DMS 273 (cell line): ENCODE data around the gene STK32B.
A peak's percentile ranks its signal among the peaks of the same experiment; 100 is the strongest.

Experiments
- DNase-seq: peaks from one replicate; lab custom pipeline; 2025; ENCODE audit not compliant: unreplicated experiment; lab: John Stamatoyannopoulos, UW

STK32B gene

DNA sequence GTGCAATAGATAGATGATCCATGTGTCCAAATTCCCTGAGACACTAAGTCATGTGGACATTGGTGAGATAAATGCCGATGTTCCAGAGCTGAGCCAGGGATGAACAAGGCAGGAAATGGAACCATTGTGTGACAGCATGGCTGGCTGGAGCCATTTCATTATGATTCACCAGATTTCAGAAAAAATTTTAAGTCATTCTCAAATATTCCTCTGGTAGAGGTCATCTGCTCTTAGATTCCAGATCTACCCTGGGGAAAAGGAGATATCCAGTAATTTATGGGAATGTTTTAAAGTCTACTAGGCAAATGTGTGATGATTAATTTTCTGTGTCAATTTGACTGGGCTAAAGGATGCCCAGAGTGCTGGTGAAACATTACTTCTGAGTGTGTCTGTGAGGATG lies 287.3 kb downstream of the STK32B start:
- DNase-seq: no peak

- DNase-seq: peak; percentile 31
These were observed 289.7 kb downstream of the STK32B start for GRCh38 chr4:5340991-5341451.

- DNase-seq: no peak
These were observed 290.2 kb downstream of the STK32B start for GRCh38 chr4:5341526-5341925.

DNA sequence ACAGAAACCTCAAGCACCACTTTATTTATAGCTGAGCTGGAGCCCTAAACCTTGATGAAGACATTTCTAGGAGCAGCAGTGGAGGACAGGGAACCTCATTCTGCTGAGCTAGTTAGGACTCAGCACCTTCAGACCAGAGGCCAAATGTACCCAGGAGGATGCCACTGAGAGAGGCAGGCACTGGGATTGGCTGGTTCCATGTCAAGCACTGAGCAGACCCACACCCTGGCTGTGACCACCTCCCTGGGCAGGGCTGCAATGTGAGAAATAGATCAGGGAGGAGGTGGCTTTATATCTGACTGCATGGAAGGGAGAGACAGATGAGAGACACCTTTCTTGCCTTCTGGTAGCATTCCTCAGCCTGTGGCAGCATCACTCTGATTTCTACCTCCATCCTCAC lies 304.6 kb downstream of the STK32B start:
- DNase-seq: no peak

GRCh38 chr4:5357870-5358269 lies 306.6 kb downstream of the STK32B start:
- no peak for DNase-seq

GRCh38 chr4:5361968-5362367 lies 310.7 kb downstream of the STK32B start:
- DNase-seq: peak; percentile 3

- DNase-seq: no peak
These were observed 313.1 kb downstream of the STK32B start for GRCh38 chr4:5364406-5364805.

DNA sequence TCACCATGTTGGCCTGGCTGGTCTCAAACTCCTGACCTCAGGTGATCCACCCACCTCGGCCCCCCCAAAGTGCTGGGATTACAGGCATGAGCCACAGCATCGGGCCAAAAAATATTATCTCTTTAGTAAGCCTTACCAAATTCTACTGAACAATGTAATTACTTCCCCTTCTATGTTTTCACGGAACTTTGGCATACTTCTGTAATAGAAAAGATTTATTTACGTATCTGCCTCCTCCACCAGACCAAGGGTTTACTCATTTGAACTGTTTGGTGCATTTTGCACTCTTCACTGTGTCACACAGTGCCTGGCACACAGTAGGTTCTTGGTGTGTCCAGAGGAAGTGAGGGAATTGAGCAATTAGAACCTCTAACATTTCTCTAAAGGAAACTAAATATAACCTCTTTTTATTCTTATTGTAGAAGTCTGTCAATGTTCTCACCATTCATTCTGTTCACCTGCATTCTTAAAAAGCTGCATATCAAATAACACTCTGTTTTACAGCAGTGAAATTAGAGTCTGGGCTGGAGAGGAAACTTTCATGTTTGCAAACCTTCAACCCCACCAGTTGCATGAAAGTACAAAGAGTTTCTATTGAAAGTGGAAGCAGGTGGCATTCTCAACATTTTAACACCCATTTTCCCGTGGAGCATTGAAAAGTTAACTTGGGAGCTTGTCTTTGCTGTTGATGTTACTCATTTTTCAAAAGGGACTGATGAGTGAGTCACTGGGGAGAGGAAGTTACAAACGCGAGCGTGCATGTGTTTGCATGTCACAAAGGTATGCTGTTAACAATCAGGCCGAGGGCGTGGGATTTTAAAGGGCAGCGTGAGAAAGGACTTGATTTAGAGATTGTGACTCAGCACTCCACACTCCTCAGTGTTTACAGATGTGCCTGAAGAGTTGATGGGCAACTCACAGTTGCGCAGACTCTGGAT lies 314.1 kb downstream of the STK32B start:
- DNase-seq: no peak

DNA sequence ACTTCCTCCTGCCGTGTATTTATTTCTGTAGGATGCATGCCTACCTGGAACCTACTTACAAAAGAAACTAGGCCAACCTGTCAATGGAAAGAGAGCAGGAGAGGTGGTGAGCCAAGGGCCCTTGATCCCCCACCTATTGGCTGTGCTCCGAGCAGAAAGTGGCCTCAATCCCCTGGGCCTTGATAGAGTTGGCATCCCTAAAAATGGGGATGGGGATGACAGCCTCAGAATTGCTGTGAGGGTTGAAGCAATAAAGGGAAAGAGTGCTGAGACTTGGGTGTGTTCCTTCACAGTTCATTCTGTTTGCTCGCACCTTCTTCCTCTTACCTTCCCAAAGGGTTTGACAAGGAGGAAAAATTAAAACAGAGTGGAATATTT lies 314.7 kb downstream of the STK32B start:
- DNase-seq: no peak

DNA sequence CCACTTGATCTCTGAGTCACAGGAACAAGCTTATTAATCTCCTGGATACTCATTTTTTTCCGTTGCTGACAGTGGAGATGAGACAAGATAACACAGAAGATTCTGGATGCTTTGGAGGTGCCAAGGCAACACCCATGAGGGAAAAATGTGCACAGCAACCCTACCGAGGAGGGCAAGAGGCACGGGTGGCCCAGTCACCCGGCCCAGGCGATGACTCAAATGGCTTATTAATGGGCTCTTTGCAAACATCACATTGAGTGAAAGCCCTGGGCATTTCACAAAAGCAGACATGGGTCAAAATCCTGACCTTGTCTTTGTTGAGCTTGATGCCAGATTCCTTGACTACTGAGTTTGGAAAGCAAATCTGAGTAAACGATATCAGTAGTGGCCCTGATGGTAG lies 315.1 kb downstream of the STK32B start:
- no peak for DNase-seq

DNA sequence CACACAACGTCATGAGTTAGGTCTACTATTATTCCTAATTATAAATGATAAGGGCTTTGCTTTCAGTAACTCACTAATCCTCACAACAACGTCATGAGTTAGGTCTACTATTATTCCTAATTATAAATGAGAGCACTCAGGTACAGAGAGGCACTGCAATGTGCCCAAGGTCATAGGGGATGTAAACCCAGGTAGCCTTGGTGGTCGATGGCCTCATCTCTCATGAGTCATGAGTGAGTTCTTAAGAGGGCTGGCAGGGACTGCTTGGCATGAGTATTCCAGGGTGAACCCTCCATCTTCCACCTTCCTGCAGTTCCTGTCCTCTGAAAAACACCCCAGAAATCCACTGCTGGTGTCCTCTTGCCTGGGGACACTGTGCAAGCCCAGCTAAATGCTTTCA lies 317.1 kb downstream of the STK32B start:
- no peak for DNase-seq

DNA sequence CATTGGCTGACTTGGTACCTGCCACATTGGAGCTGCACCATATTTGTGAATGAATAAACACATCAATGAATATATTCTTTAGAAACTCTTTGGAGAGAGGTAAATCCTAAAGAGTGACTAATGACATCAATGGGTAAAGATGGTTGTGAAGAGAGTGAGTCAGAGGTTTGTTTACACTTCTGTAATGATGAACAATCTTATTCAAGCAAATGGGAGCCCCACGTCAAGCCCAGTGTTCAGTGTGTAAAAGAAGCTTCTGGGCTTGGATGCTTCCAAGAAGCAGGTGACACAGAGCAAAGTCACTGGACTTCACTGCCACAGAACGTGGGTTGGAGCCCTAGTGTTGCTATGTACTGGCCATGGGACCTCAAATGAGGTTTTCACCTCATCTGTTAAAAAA lies 319.0 kb downstream of the STK32B start:
- DNase-seq: no peak

DNA sequence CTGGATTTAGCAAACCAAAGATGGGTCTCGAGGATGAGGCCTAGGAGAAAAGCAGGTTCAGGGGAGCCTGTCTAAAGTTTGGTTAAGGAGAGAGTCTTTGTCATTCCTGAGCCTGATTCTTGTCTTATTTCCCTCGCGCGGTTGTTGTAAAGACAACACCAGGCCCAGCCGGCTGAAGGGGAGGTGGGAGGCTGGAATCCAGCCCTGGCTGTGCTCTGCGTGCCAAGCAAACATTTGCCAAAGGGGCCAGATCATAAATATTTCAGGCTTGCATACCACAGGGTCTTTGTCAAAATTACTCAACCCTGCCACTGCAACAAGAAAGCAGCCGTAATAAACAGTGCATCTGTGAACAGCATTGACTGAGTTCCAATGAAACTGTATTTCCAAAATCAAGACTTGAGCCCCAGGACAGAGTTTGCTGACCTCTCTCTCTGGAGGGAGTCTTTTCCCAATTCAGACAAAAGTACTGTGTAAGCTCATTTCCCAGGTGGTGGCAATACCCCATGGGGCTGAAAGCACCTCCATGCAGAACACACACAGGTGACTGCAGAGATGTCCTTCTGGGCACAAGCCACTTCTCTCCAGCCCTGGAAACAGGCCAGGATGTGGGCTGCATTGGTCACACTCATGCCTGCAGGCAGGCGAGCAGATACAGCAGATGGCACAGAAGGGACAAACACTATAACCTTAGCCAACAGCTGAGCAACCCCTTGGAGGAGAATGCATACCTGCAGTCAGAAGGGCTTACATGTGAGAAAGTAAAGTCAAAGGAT lies 320.3 kb downstream of the STK32B start:
- peak; percentile 1 for DNase-seq

GRCh38 chr4:5372198-5372597 lies 320.9 kb downstream of the STK32B start:
- no peak for DNase-seq

GRCh38 chr4:5373327-5373726 lies 322.0 kb downstream of the STK32B start:
- no peak for DNase-seq

DNA sequence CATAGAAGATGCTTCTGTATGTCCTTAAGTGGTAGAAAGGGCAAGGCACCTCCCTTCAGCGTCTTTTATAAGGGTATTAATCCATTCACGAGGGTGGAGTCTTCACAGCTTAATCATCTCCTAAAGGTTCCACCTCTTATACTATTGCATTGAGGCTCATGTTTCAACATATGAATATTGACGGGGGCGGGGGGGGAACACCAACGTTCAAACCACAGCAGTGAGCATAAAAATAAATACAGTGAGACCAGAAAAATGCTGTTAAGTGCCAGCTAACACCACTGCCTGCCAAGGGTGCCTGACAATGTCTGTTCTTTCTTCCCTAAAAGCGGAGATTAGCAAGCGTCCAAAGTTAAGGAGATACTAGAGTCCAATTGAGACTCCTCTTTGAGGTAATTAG lies 323.3 kb downstream of the STK32B start:
- no peak for DNase-seq

GRCh38 chr4:5374994-5375393 lies 323.7 kb downstream of the STK32B start:
- DNase-seq: peak; percentile 3

GRCh38 chr4:5376015-5376414 lies 324.7 kb downstream of the STK32B start:
- no peak for DNase-seq

GRCh38 chr4:5378002-5378401 lies 326.7 kb downstream of the STK32B start:
- peak; percentile 43 for DNase-seq

DNA sequence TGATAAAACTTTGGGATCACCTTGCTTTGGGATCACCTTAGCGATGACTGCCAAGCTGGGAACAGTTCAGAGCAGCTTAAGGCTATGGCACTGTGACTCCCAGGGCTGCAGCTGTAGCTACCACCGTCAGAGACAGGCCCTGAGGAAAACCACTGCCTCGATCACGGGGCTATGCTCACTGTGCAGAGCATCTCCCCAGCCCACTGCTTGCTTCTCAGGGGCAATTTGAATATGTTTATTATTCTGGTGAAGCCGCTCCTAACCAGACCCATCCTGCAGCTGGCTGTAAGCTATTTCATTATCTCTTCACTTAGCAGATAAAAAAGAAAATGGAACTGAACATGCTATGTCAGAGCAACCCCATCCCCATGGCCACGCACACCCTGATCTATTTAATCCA lies 328.6 kb downstream of the STK32B start:
- no peak for DNase-seq

GRCh38 chr4:5381961-5382441 lies 330.7 kb downstream of the STK32B start:
- peak; percentile 3 for DNase-seq
